ENCODE data around the gene RASAL2. TPM values are rescaled to one million over a fixed set of nuclear protein-coding genes. Genes with fewer than 3 reads are reported as not detected.

RASAL2 gene
- total and polyA plus RNA-seq, 9 of the 15 experiments (the other 6 are each of a cell fraction or from before 2014, with no cell fraction given): 0.13 to 1.0 (median 0.62) TPM

DNA sequence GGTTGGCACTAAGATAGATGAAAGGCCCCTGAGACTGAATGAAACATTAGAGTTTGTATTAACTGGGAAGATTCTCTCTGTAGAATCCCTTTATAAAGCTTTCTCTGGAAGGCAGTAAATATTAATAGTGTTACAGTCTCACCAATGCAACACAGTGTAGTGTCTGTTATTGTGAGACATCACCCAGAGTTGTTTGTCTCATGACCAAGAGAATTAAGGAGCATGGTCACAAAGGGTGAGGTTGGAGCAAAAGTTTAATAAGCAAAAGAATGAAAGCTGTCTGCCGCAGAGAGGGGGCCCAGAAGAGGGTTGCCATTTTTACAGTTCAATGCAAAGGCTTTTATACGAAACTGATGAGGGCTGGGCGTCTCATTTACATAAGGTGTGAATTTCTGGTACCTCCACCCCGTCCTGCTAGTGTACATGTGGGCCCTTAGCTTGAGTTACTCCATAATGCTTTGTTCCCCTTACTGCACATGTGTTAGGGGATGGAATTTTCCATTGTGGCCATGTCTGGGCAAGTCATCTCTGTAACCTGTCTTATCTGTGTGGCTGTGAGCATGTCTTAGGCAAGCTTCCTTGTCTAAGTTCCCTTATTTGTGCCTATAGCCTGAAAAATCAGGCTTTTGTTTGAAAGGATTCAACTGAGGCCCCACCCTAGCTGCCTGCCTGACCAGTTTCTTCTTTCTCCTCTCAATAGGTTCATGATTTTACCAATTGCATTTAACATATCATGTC lies 184.1 kb downstream of the RASAL2 start (continued):
- TF ChIP-seq RBFOX2 (IDR thresholded peaks at IDR 0.05; ENCODE audit: low read depth, low read length) (no peak), CC2D1A (IDR thresholded peaks at IDR 0.05) (no peak), DDX20 (tag; IDR thresholded peaks at IDR 0.05; ENCODE audit: low read depth) (no peak), ZNF24 (IDR thresholded peaks at IDR 0.05) (no peak)
- TF ChIP-seq, protein P1, sequence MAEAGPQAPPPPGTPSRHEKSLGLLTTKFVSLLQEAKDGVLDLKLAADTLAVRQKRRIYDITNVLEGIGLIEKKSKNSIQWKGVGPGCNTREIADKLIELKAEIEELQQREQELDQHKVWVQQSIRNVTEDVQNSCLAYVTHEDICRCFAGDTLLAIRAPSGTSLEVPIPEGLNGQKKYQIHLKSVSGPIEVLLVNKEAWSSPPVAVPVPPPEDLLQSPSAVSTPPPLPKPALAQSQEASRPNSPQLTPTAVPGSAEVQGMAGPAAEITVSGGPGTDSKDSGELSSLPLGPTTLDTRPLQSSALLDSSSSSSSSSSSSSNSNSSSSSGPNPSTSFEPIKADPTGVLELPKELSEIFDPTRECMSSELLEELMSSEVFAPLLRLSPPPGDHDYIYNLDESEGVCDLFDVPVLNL (CRISPR knock-in tag; IDR thresholded peaks at IDR 0.05; ENCODE audit: low read depth): no peak
- TF ChIP-seq, protein P2, sequence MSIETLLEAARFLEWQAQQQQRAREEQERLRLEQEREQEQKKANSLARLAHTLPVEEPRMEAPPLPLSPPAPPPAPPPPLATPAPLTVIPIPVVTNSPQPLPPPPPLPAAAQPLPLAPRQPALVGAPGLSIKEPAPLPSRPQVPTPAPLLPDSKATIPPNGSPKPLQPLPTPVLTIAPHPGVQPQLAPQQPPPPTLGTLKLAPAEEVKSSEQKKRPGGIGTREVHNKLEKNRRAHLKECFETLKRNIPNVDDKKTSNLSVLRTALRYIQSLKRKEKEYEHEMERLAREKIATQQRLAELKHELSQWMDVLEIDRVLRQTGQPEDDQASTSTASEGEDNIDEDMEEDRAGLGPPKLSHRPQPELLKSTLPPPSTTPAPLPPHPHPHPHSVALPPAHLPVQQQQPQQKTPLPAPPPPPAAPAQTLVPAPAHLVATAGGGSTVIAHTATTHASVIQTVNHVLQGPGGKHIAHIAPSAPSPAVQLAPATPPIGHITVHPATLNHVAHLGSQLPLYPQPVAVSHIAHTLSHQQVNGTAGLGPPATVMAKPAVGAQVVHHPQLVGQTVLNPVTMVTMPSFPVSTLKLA (conservative IDR thresholded peaks at IDR 0.05): no peak

DNA sequence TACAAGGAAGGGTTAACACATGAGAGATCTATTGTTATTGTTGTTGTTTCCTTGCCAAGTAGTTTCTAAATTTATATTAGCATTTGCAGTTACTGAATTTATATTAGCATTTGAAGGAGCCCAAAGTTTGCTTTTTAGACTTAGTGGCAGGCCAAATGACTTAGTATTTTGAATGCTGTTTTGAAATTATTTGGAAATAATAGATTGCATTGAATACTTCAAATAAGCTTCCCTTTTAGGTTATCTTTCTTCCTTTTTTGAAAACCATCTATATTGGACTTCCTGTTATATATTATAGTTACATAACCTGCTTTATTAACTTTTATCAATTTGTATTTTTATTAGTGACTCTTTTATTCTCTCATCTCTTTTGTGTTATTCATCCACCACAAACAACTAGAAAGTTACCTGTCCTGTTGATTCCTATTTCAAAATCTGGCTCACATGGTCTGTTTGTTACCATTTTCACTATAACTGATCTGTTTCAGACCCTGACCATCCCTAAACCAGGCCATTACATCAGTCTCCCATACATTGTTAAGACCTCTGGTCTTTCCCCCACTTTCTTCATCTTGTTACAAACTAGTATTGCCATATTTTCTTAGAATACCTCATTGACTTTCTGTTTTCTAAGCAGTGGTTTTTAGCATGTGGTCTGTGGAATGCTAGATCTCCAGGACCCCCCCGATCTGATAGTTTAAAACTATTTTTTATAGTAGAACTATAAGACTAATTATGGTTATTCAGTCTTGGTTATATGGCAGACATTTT lies 185.2 kb downstream of the RASAL2 start:
- DNase-seq (ENCODE audit: extremely low read depth in 1 of 4, low spot score in 3 of 4) (no peak), FAIRE-seq (no peak), ATAC-seq (no peak)
- Histone ChIP-seq H3K9ac (ENCODE audit: insufficient read depth in 1 of 2, low read depth in 2 of 2, low read length in 2 of 2) (no peak overlapping the region), H3K9me1 (ENCODE audit: control insufficient read depth, insufficient read depth, low read length) (no peaks in the 10 kb centered on the region), H4K20me1 (replicated peaks; ENCODE audit: control insufficient read depth, insufficient read depth, low read length) (no peaks in the 10 kb centered on the region), H3K4me3 (no peak overlapping the region), H3K4me1 (replicated peaks in 1 of 2; ENCODE audit: control insufficient read depth in 2 of 2, insufficient read depth in 2 of 2, low read length in 2 of 2) (no peaks in the 10 kb centered on the region), H3K27ac (ENCODE audit: extremely low read depth, low read depth, low read length) (no peak overlapping the region), H2AFZ (ENCODE audit: low read depth, low read length) (no peak overlapping the region), H3K36me3 (ENCODE audit: control insufficient read depth, insufficient read depth, low read length) (no peaks in the 10 kb centered on the region), H3K27me3 (ENCODE audit: control insufficient read depth in 2 of 2, insufficient read depth in 2 of 2, low read length in 2 of 2) (no peaks in the 10 kb centered on the region), H3K4me2 (ENCODE audit: insufficient read depth, low read length) (no peak overlapping the region), H3K79me2 (ENCODE audit: control insufficient read depth, insufficient read depth, low read length) (no peaks in the 10 kb centered on the region), H3K9me3 (replicated peaks; ENCODE audit: control insufficient read depth, insufficient read depth, low read depth, low read length) (no peaks in the 10 kb centered on the region)
- in situ Hi-C loops (cut with MboI): no loop called here
- POLR2A ChIA-PET: no interaction called here
- WGBS (ENCODE audit: insufficient coverage, low coverage, missing lambda C conversion rate): 20% methylated on average over 1 of the region's 1 CpG
- no TSS peak for BruUV-seq (replicated peaks)
- intact Hi-C loops (cut with micrococcal nuclease): no loop called here
- CTCF ChIA-PET (ENCODE audit: low intra/inter-chr PET ratio): no interaction called here
- TF ChIP-seq ZNF507 (tag; conservative IDR thresholded peaks at IDR 0.05) (no peak), TFAM (CRISPR knock-in tag; conservative IDR thresholded peaks at IDR 0.05) (no peak), SIRT6 (IDR thresholded peaks at IDR 0.05; ENCODE audit: low read depth, low read length) (no peak), ILF3 (IDR thresholded peaks at IDR 0.05; ENCODE audit: borderline replicate concordance) (no peak), FUS (optimal IDR thresholded peaks at IDR 0.05; ENCODE audit: low read depth, low read length) (no peak), ZFX (CRISPR knock-in tag; IDR thresholded peaks at IDR 0.05) (no peak), ZBTB1 (CRISPR knock-in tag; IDR thresholded peaks at IDR 0.05; ENCODE audit: borderline replicate concordance, low read depth) (no peak), ZNF282 (CRISPR knock-in tag; IDR thresholded peaks at IDR 0.05) (no peak), HDGF (IDR thresholded peaks at IDR 0.05) (no peak)
- TF ChIP-seq, protein P3, sequence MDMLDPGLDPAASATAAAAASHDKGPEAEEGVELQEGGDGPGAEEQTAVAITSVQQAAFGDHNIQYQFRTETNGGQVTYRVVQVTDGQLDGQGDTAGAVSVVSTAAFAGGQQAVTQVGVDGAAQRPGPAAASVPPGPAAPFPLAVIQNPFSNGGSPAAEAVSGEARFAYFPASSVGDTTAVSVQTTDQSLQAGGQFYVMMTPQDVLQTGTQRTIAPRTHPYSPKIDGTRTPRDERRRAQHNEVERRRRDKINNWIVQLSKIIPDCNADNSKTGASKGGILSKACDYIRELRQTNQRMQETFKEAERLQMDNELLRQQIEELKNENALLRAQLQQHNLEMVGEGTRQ (CRISPR knock-in tag; IDR thresholded peaks at IDR 0.05): no peak

Measured in K562 (cell line).